Activated effector memory CD4-positive, alpha-beta T cell treated with anti-CD3 and anti-CD28 coated beads, Interleukin-2, amount 50 U/mL, for 16 hours (primary cell): Measurements from ENCODE around the gene ZSCAN31.
A peak's percentile ranks its signal among the peaks of the same experiment; 100 is the strongest.
"Not testable (repeated sequence)": the region's sequence is repeated elsewhere in the genome, so short reads cannot be mapped to it uniquely, and the experiment has no call there.

Experiments used
- DNase-seq: peaks from one replicate; pipeline ENCODE4 v3.0.0-alpha.2; 2020

Gene ZSCAN31

GRCh38 chr6:28312939-28313338 is 23.0 kb downstream of the ZSCAN31 start:
- DNase-seq = no peak

GRCh38 chr6:28311139-28311823 is 24.7 kb downstream of the ZSCAN31 start:
- no peak for DNase-seq

- DNase-seq = not testable (repeated sequence)
Measured at GRCh38 chr6:28306363-28306762, 29.6 kb downstream of the ZSCAN31 start.

- DNase-seq = no peak
Measured at GRCh38 chr6:28303570-28303969, 32.4 kb downstream of the ZSCAN31 start.

GRCh38 chr6:28296520-28297060 is 39.4 kb downstream of the ZSCAN31 start:
- DNase-seq = no peak

GRCh38 chr6:28295326-28295725 is 40.6 kb downstream of the ZSCAN31 start:
- no peak for DNase-seq

GRCh38 chr6:28291573-28291972 is 44.4 kb downstream of the ZSCAN31 start:
- no peak for DNase-seq

GRCh38 chr6:28282926-28283325 is 53.0 kb downstream of the ZSCAN31 start:
- no peak for DNase-seq

- peak; percentile 77 for DNase-seq
Measured at GRCh38 chr6:28281288-28282064, 54.5 kb downstream of the ZSCAN31 start, which contains the start of gene PGBD1. TSS of gene PGBD1 (plus strand) at chr6:28281572. CDS start at chr6:28283814, 2,242 bp downstream.

- no peak for DNase-seq
Measured at GRCh38 chr6:28280595-28281287, 55.2 kb downstream of the ZSCAN31 start.

GRCh38 chr6:28277746-28278145 is 58.2 kb downstream of the ZSCAN31 start:
- DNase-seq = no peak

GRCh38 chr6:28274888-28275287 is 61.1 kb downstream of the ZSCAN31 start:
- no peak for DNase-seq
